Smooth muscle cell of the brain vasculature (primary cell): Measurements from ENCODE around the gene RINL.
"Not testable (repeated sequence)": the region's sequence is repeated elsewhere in the genome, so short reads cannot be mapped to it uniquely, and the experiment has no call there.

Experiments
- DNase-seq: peaks from one replicate; pipeline ENCODE4 v3.0.0-alpha.2; 2012; ENCODE audit warnings: low read depth, low spot score

RINL gene

GRCh38 chr19:38875656-38876395 is 2.2 kb downstream of the RINL start:
- DNase-seq: no peak

- DNase-seq: not testable (repeated sequence)
These were observed 4.7 kb downstream of the RINL start for GRCh38 chr19:38873400-38873799.

DNA sequence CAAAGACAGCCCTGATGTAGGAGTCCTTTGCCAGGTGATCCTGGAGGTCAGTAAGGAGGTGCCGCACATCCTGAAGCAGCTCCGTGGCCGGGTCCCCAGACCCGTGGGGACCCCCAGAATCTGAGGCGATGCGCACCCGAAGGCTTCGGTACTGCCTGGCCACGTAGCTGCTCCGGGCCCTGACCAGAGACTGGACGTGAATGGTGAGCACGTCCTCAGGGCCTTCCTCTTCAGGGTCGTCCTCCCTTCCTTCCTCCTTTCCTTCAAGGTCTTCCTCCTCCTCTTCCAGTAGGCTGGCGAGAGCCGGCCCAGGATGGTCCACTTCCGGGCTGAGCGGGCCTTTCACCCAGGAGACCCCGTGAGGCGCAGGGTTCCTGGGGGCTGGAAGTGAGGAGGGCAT is 7.5 kb downstream of the RINL start:
- DNase-seq: no peak

- DNase-seq: no peak
These were observed 8.1 kb downstream of the RINL start for GRCh38 chr19:38869836-38870607.

GRCh38 chr19:38869160-38869835 is 8.8 kb downstream of the RINL start:
- DNase-seq: no peak

DNA sequence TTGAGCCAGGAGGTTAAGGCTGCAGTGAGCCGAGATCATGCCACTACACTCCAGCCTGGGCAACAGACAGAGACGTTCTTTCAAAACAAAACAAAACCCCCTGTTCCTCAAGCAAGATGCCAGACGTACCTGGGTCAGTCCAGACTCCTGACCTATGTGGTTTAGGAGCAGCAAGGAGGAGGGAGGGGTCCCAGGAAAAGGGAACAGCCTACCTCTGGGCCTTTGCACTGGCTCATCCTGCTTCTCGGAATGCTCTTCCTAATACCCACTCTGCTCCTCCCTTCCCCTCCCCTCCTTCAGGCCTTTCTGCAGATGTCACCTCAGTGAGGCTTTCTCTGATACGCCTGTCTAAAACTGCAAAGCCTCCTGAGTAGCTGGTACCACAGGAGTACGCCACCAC is 9.5 kb downstream of the RINL start:
- no peak for DNase-seq

GRCh38 chr19:38867171-38867780 is 10.8 kb downstream of the RINL start:
- DNase-seq: no peak

DNA sequence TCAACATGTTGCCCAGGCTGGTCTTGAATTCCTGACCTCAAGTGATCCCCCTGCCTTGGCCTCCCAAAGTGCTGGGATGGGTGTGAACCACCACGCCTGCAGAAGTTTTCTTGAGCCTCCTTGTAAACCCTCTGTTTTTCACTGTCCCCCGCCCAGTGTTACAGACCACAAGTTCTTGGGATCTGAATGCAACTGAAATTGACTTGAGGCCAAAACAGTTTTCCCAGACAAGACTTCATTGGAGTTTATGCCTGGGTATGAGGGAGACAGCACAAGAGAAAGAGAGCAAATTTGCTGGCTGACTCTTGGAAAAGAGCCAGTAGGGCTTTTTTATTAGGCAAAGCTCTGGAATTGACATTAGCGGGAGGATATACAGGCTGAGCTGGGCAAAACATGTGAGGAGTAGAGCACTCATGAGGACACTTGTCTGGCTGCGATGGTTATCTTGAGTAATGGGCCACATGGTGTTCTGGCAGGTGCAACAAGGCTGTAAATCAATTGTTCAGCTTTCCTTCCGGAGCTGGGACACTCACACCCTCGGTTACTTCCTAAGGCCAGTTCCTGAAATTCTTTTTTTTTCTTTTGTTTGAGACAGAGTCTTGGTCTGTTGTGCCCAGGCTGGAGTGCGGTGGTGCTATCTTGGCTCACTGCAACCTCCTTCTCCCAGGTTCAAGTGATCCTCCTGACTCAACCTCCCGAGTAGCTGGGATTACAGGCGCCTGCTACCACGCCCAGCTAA is 15.6 kb downstream of the RINL start:
- DNase-seq: no peak

DNA sequence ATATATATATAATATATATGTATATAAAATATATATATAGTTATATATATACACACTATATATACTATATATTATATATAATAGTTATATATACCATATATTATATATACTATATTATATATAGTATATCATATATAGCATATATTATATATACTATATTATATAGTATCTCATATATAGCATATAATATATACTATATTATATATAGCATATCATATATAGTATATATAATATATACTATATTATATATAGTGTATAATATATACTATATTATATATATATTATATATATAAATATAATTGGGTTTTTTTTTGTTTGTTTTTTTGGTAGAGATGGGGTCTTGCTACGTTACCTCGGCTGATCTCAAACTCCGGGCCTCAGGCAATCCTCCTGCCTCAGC is 16.7 kb downstream of the RINL start:
- DNase-seq: no peak

DNA sequence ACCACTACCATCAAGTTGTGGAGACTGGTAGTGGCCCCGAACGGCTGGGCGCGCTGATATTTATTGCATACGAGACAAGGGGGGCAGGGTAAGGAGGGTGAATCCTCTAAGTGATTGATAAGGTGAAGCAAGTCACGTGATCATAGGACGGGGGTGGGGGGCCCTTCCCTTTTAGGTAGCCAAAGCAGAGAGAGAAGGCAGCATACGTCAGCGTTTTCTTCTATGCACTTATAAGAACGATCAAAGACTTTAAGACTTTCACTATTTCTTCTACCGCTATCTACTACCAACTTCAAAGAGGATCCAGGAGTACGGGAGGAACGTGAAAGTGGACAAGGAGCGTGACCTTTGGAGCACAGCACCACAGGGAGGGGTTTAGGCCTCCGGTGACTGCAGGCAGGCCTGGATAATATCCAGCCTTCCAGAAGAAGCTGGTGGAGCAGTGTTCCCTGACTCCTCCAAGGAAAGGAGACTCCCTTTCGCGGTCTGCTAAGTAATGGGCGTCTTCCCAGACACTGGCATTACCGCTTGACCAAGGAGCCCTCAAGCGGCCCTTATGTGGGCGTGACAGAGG is 18.4 kb downstream of the RINL start:
- not testable (repeated sequence) for DNase-seq

DNA sequence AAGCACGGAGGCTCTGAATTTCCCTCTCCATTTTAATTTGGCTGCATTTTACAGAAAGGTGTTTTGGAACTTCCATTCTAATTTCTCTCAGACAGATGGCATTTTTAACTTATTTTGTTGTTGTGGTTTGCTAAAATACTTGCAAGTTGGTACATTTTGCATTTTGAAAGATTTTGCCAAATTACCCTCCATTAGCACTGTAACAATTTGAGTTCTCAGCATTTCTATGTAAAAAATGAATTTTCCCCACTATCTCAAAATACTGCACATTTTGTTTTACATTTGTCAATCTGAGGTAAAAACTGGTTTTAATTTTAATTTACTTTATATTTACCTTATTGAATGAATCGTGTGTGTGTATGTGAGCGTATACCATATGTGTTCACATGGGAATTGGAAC is 21.3 kb downstream of the RINL start:
- DNase-seq: no peak

- DNase-seq: not testable (repeated sequence)
These were observed 22.3 kb downstream of the RINL start for GRCh38 chr19:38855751-38856150.

GRCh38 chr19:38854961-38855360 is 23.1 kb downstream of the RINL start:
- not testable (repeated sequence) for DNase-seq

GRCh38 chr19:38853214-38853613 is 24.9 kb downstream of the RINL start:
- no peak for DNase-seq

GRCh38 chr19:38852231-38853044 is 25.6 kb downstream of the RINL start:
- DNase-seq: no peak

DNA sequence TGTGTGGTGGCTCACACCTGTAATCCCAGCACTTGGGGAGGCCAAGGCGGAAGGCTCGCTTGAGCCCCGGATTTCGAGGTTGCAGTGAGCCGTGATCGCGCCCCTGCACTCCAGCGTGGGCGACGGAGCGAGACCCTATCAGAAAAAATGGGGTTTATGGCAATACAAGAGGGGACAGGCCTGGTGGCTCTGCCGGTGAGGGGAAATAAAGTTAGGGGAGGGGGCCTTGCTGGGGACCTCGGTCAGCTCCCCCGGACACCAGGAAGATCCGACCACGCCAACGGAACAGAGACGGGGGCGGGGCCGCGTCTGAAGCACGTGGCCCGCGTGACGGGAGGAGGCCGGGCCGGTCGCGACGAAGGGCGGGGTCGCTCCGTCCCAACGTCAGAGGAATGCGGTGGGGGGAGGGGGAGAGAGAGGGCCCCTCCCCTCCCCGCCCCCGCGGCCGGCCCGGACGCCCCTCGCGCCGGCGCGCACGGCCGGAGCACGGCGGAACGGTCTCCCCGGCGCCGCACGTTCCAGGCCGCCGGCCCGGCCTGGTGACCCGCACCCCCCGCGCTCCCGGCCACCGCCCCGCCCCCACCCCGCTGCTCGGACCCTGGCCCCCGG is 26.3 kb downstream of the RINL start:
- peak; percentile 82 for DNase-seq

GRCh38 chr19:38850976-38851621 is 27.0 kb downstream of the RINL start:
- DNase-seq: no peak

GRCh38 chr19:38850436-38850975 is 27.6 kb downstream of the RINL start:
- no peak for DNase-seq

GRCh38 chr19:38849860-38850435 is 28.1 kb downstream of the RINL start, which contains the start of gene HNRNPL:
Gene HNRNPL, minus strand, starts transcription at chr19:38849986. Its CDS starts 20 bp downstream, at chr19:38849966.
- peak; percentile 100 for DNase-seq
